Measurements from ENCODE around the gene PIP4K2A. TPM values are rescaled to one million over a fixed set of nuclear protein-coding genes. Genes with fewer than 3 reads are reported as not detected.

The PIP4K2A gene
- total RNA-seq, 1 donor from 2014 or later = 110 TPM

GRCh38 chr10:22604344-22605126 is 109.8 kb downstream of the PIP4K2A start:
- no peak for DNase-seq (ENCODE audit: low spot score)
- Mint-ChIP-seq H3K27me3 (ENCODE audit: unreplicated experiment) (no peaks in the 10 kb centered on the region), H3K27ac (ENCODE audit: unreplicated experiment) (no peak overlapping the region), H3K36me3 (ENCODE audit: low read depth, unreplicated experiment) (peaks cover 34% of the 10 kb centered on the region), H3K4me1 (ENCODE audit: unreplicated experiment) (peaks cover 41% of the 10 kb centered on the region), H3K4me3 (ENCODE audit: unreplicated experiment) (no peak overlapping the region), H3K9me3 (ENCODE audit: unreplicated experiment) (no peaks in the 10 kb centered on the region)
- no peak for TF ChIP-seq CTCF (IDR thresholded peaks at IDR 0.05; ENCODE audit: unreplicated experiment)

GRCh38 chr10:22603581-22603980 is 110.8 kb downstream of the PIP4K2A start:
- Mint-ChIP-seq H3K4me3 (ENCODE audit: unreplicated experiment) (no peak overlapping the region), H3K36me3 (ENCODE audit: low read depth, unreplicated experiment) (peaks cover 25% of the 10 kb centered on the region), H3K27ac (ENCODE audit: unreplicated experiment) (peak overlapping the region; percentile 25), H3K27me3 (ENCODE audit: unreplicated experiment) (no peaks in the 10 kb centered on the region), H3K4me1 (ENCODE audit: unreplicated experiment) (peaks cover 47% of the 10 kb centered on the region), H3K9me3 (ENCODE audit: unreplicated experiment) (no peaks in the 10 kb centered on the region)
- TF ChIP-seq CTCF (IDR thresholded peaks at IDR 0.05; ENCODE audit: unreplicated experiment) = no peak
- DNase-seq (ENCODE audit: low spot score) = no peak

GRCh38 chr10:22601618-22602017 is 112.8 kb downstream of the PIP4K2A start:
- Mint-ChIP-seq H3K9me3 (ENCODE audit: unreplicated experiment) (no peaks in the 10 kb centered on the region), H3K4me1 (ENCODE audit: unreplicated experiment) (peaks cover 55% of the 10 kb centered on the region), H3K27me3 (ENCODE audit: unreplicated experiment) (peaks cover 2% of the 10 kb centered on the region), H3K27ac (ENCODE audit: unreplicated experiment) (no peak overlapping the region), H3K36me3 (ENCODE audit: low read depth, unreplicated experiment) (peaks cover 14% of the 10 kb centered on the region), H3K4me3 (ENCODE audit: unreplicated experiment) (peak overlapping the region; percentile 42)
- no peak for TF ChIP-seq CTCF (IDR thresholded peaks at IDR 0.05; ENCODE audit: unreplicated experiment)
- DNase-seq (ENCODE audit: low spot score) = no peak

GRCh38 chr10:22599636-22600228 is 114.6 kb downstream of the PIP4K2A start:
- no peaks in the 10 kb centered on the region for H3K9me3 Mint-ChIP-seq (ENCODE audit: unreplicated experiment)
- no peak for DNase-seq (ENCODE audit: low spot score)

More at GRCh38 chr10:22599636-22600228, 114.6 kb downstream of the PIP4K2A start:
- no peak for TF ChIP-seq CTCF (IDR thresholded peaks at IDR 0.05; ENCODE audit: unreplicated experiment)
- peaks cover 50% of the 10 kb centered on the region for H3K4me1 Mint-ChIP-seq (ENCODE audit: unreplicated experiment)
- peaks cover 4% of the 10 kb centered on the region for H3K27me3 Mint-ChIP-seq (ENCODE audit: unreplicated experiment)
- H3K4me3 Mint-ChIP-seq (ENCODE audit: unreplicated experiment) = no peak overlapping the region
- peaks cover 15% of the 10 kb centered on the region for H3K36me3 Mint-ChIP-seq (ENCODE audit: low read depth, unreplicated experiment)
- peak overlapping the region; percentile 74 for H3K27ac Mint-ChIP-seq (ENCODE audit: unreplicated experiment)

Measured in endothelial cell (in vitro differentiated cells).